Epithelial cell of esophagus (primary cell): ENCODE results near the gene AFF1.

Source experiments
- DNase-seq: peaks from one replicate; pipeline ENCODE4 v3.0.0; 2010; ENCODE audit warnings: low read depth
- H3K4me3 ChIP-seq: 2 replicates; pipeline ENCODE4 v1.5.1; 2011; ENCODE audit warnings: mild to moderate bottlenecking, low read length, control low read depth
- TF ChIP-seq, protein P1 (sequence below): IDR thresholded peaks from 2 replicates; pipeline ENCODE4 v1.5.1; 2011; ENCODE audit warnings: low read depth, mild to moderate bottlenecking, low read length, control low read depth, inconsistent platforms; ENCODE audit not compliant: insufficient read depth; ENCODE audit errors: missing control alignments

The AFF1 gene

DNA sequence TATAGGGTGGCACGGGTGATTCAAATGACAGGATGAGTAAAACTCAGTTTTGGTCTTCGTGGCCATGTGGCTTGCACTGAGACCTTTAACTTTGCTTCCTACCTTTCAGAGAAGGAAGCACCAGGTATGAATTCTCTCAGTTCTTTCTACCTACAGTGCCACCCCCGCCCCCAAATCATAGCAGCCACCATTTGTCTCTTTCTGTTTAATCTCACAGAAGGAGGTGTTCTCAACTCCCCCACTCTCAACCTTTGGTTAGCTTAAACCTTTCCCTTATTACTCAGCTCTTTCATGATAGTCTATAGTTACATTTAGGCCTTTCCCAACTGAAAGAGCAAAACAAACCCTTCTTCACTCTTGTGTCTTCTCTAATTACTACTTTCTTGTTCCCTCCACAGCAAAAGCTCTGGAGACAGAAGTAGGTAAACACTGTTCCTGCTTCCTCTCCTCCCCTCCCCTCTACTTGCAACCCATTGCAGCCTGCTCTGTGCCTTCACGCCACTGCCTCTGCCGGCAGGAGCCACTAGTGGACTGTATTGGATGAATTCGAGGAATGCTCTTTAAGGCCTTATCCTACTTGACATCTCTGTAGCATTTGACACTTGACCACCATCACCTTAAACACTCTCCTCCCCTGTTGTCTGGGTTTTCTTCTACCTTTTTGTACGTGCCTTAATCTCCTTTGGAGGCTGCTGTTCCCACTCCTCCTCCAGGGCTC, 123.7 kb downstream of the AFF1 start:
- peak; percentile 69 for DNase-seq
- H3K4me3 ChIP-seq, result no peak overlapping the region
- TF ChIP-seq, protein P1, sequence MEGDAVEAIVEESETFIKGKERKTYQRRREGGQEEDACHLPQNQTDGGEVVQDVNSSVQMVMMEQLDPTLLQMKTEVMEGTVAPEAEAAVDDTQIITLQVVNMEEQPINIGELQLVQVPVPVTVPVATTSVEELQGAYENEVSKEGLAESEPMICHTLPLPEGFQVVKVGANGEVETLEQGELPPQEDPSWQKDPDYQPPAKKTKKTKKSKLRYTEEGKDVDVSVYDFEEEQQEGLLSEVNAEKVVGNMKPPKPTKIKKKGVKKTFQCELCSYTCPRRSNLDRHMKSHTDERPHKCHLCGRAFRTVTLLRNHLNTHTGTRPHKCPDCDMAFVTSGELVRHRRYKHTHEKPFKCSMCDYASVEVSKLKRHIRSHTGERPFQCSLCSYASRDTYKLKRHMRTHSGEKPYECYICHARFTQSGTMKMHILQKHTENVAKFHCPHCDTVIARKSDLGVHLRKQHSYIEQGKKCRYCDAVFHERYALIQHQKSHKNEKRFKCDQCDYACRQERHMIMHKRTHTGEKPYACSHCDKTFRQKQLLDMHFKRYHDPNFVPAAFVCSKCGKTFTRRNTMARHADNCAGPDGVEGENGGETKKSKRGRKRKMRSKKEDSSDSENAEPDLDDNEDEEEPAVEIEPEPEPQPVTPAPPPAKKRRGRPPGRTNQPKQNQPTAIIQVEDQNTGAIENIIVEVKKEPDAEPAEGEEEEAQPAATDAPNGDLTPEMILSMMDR, result no peak

DNA sequence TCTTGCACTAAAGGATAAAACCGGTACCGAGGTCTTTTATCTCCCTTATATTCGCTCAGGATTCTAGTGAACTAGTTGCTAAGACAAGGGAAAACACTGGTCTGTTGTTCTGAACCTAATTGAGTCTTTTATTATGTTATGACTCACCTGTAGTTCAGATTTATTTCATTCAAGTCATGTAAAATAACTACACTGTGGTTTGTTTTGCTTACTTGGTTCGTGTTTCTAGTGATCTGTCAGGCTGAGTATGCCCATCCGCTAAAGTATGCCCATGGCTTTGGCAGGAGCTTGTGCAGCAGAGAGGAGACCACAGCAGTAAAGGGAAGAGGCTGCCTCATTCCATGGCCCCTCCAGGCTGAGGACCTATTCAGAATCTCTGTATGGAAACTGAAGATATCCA, 126.1 kb downstream of the AFF1 start:
- TF ChIP-seq, protein P1, result no peak
- peak; percentile 70 for DNase-seq
- no peak overlapping the region for H3K4me3 ChIP-seq

- H3K4me3 ChIP-seq, result no peak overlapping the region
- TF ChIP-seq, protein P1, result no peak
- no peak for DNase-seq
Observed at GRCh38 chr4:87065021-87065420, 130.2 kb downstream of the AFF1 start.

GRCh38 chr4:87066403-87067123, 131.8 kb downstream of the AFF1 start:
- TF ChIP-seq, protein P1, result no peak
- no peak for DNase-seq

GRCh38 chr4:87067124-87067885, 132.5 kb downstream of the AFF1 start:
- H3K4me3 ChIP-seq, result no peak overlapping the region
- TF ChIP-seq, protein P1, result no peak
- no peak for DNase-seq

More at GRCh38 chr4:87066403-87067123, 131.8 kb downstream of the AFF1 start:
- H3K4me3 ChIP-seq, result no peak overlapping the region

GRCh38 chr4:87068583-87069021, 133.8 kb downstream of the AFF1 start:
- no peak overlapping the region for H3K4me3 ChIP-seq
- no peak for DNase-seq
- TF ChIP-seq, protein P1, result no peak
